SJSA1 (cell line): ENCODE results near the gene SMAD3. TPM values are rescaled to one million over a fixed set of nuclear protein-coding genes. Genes with fewer than 3 reads are reported as not detected.

ENCODE experiments used
- DNase-seq, 2 experiments: peaks; one replicate each; pipeline ENCODE4 v3.0.0-alpha.2; 2015 to 2020; ENCODE audit warnings: low spot score in 2 of 2, low read depth in 1 of 2
- H3K27ac ChIP-seq: fragments of 250-450 bp; sonication (Bioruptor Pico); 2 replicates; pipeline ENCODE4 v1.5.1; 2020; ENCODE audit warnings: mild to moderate bottlenecking, moderate library complexity
- H3K27me3 ChIP-seq: fragments of 250-450 bp; sonication (Bioruptor Pico); replicated peaks from 2 replicates; pipeline ENCODE4 v1.5.1; 2020; ENCODE audit warnings: mild to moderate bottlenecking, moderate library complexity
- H3K36me3 ChIP-seq: fragments of 250-450 bp; sonication (Bioruptor Pico); 2 replicates; pipeline ENCODE4 v1.5.1; 2020; ENCODE audit warnings: mild to moderate bottlenecking
- H3K4me1 ChIP-seq: fragments of 250-450 bp; sonication (Bioruptor Pico); replicated peaks from 2 replicates; pipeline ENCODE4 v1.6.1; 2021; ENCODE audit warnings: mild to moderate bottlenecking
- H3K4me3 ChIP-seq: fragments of 250-450 bp; sonication (Bioruptor Pico); 2 replicates; pipeline ENCODE4 v1.5.1; 2020; ENCODE audit warnings: mild to moderate bottlenecking
- H3K9me3 ChIP-seq: fragments of 250-450 bp; sonication (Bioruptor Pico); replicated peaks from 2 replicates; pipeline ENCODE4 v1.5.1; 2020; ENCODE audit warnings: mild to moderate bottlenecking
- total RNA-seq: library from RNA; depleted of rRNA; stranded (reverse); fragments of >200 nt; shearing (Covaris generic); gene quantifications from 2 replicates; pipeline ENCODE4 v1.2.3, GENCODE V29; 2014

The SMAD3 gene
- total RNA-seq, 1 experiment from 2014 or later: 22.0 TPM

DNA sequence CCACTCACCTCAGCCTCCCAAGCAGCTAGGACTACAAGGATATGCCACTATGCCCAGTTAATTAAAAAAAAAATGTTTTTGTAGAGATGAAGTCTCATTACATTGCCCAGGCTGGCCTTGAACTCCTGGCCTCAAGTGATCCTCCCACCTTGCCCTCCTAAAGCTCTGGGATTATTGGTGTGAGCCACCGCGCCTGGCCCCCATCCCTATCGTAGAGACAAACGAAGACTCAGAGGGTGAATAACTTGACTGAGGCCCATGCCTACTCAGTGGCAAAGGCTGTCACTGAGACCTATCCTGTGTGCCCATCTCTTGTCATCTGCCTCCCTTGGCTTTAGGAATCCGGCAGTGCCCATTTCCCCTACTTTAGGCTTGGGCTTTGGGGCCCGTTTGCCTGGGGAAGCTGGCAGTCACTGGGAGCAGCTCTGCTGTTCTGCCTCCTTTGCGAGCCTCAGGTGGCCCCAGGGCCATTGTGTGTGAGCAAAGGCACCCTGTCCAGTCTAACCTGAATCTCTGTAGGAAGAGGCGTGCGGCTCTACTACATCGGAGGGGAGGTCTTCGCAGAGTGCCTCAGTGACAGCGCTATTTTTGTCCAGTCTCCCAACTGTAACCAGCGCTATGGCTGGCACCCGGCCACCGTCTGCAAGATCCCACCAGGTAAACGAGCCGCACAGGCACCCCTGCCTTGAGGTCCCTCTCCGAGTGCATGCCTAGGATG lies 119.0 kb downstream of the SMAD3 start:
- peak in 1 of 2 experiments; percentile 19 for DNase-seq
- no peak overlapping the region for H3K4me3 ChIP-seq
- no peaks in the 10 kb centered on the region for H3K9me3 ChIP-seq
- H3K36me3 ChIP-seq: peaks cover 80% of the 10 kb centered on the region
- no peaks in the 10 kb centered on the region for H3K27me3 ChIP-seq
- H3K4me1 ChIP-seq: peaks cover 42% of the 10 kb centered on the region
- no peak overlapping the region for H3K27ac ChIP-seq

DNA sequence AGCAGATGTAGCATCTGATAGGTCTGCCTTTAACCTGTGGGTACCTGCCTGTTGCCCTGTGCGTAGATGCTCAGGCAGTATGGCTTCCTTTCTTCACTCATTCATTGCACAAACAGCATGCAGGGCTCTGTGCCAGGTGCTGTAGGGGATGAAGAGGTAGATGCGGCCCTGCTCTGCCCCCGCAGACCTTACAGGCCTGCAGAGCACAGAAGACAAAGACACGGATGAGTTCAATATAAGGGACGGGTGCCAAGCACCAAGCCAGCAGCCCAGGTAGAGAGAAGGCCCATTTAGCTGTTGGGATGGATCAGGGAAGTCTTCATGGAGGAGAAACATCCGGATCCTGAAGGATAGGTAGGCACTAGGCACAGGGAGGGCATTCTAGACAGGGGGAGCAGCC lies 119.6 kb downstream of the SMAD3 start:
- DNase-seq: no peak
- Histone ChIP-seq H3K27me3 (no peaks in the 10 kb centered on the region), H3K9me3 (no peaks in the 10 kb centered on the region), H3K27ac (no peak overlapping the region), H3K4me1 (peaks cover 35% of the 10 kb centered on the region), H3K4me3 (no peak overlapping the region), H3K36me3 (peaks cover 80% of the 10 kb centered on the region)

- no peak overlapping the region for H3K4me3 ChIP-seq
- H3K4me1 ChIP-seq: peaks cover 35% of the 10 kb centered on the region
- H3K36me3 ChIP-seq: peaks cover 80% of the 10 kb centered on the region
- H3K27ac ChIP-seq: no peak overlapping the region
- DNase-seq: no peak
- no peaks in the 10 kb centered on the region for H3K27me3 ChIP-seq
- H3K9me3 ChIP-seq: no peaks in the 10 kb centered on the region
Observed at GRCh38 chr15:67185621-67186225, 120.3 kb downstream of the SMAD3 start.

- no peaks in the 10 kb centered on the region for H3K27me3 ChIP-seq
- H3K36me3 ChIP-seq: peaks cover 83% of the 10 kb centered on the region
- H3K9me3 ChIP-seq: no peaks in the 10 kb centered on the region
- no peak overlapping the region for H3K27ac ChIP-seq
- DNase-seq: no peak
- H3K4me1 ChIP-seq: peaks cover 35% of the 10 kb centered on the region
- H3K4me3 ChIP-seq: no peak overlapping the region
Observed at GRCh38 chr15:67186226-67186649, 120.8 kb downstream of the SMAD3 start.

- H3K4me3 ChIP-seq: no peak overlapping the region
- no peaks in the 10 kb centered on the region for H3K9me3 ChIP-seq
- DNase-seq: no peak
- peaks cover 35% of the 10 kb centered on the region for H3K4me1 ChIP-seq
- peaks cover 86% of the 10 kb centered on the region for H3K36me3 ChIP-seq
- no peak overlapping the region for H3K27ac ChIP-seq
- no peaks in the 10 kb centered on the region for H3K27me3 ChIP-seq
Observed at GRCh38 chr15:67186688-67187087, 121.3 kb downstream of the SMAD3 start.

DNA sequence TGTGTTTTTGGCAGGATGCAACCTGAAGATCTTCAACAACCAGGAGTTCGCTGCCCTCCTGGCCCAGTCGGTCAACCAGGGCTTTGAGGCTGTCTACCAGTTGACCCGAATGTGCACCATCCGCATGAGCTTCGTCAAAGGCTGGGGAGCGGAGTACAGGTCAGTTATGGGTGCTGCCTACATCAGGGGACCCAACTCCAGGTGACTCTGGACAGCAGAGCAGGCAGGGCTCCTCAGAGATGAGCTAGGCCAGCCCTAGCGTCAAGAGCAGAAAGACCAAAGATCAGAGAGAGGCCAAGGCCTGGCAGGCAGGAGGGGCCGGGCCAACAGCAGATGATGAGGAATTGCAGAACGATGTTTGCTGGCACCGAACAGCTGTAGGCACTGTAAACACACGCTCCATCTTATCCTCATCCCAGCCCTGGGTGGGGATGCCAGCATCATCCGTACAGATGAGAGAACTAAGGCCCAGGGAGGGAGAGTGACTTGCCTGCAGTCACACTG lies 122.0 kb downstream of the SMAD3 start:
- DNase-seq: no peak
- H3K4me1 ChIP-seq: peaks cover 35% of the 10 kb centered on the region
- H3K27me3 ChIP-seq: no peaks in the 10 kb centered on the region
- peaks cover 86% of the 10 kb centered on the region for H3K36me3 ChIP-seq
- no peak overlapping the region for H3K27ac ChIP-seq
- no peaks in the 10 kb centered on the region for H3K9me3 ChIP-seq
- no peak overlapping the region for H3K4me3 ChIP-seq

DNA sequence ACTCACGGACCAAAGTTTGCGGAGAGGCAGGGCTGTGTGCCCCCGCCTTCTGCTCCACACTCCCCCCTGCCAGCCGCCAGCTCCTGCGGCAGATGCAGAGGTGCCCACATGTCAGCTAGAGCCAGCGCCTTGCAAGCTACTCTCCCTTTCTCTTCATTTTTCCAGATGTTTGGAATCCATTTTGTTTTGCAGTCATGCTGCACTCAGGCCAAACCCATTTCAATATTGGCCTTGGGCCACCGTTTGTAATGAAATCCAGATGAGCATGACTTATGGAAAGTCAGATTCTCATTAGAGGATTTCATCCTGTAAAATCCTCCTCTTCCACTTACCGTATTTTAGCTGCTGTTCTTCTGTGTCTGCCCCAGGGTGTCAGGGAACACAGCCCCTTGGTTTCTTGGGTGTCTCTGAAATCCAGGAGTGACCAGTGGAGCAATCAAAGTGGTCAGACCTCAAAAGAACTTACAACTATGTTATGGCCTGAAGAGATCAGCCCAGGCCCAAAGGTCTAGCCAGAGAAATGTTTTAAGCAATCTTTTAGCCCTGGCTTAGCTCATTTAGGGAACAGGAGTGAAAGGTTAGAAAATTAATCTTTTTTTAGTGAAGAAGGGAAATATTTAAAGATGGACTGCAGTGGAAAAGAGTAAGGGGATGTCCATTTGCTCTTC lies 123.3 kb downstream of the SMAD3 start:
- H3K27me3 ChIP-seq: no peaks in the 10 kb centered on the region
- peaks cover 27% of the 10 kb centered on the region for H3K4me1 ChIP-seq
- no peak overlapping the region for H3K4me3 ChIP-seq
- peaks cover 90% of the 10 kb centered on the region for H3K36me3 ChIP-seq
- H3K9me3 ChIP-seq: no peaks in the 10 kb centered on the region
- no peak for DNase-seq
- H3K27ac ChIP-seq: peak overlapping the region; percentile 8; the same call in 1 of the 2 replicates

DNA sequence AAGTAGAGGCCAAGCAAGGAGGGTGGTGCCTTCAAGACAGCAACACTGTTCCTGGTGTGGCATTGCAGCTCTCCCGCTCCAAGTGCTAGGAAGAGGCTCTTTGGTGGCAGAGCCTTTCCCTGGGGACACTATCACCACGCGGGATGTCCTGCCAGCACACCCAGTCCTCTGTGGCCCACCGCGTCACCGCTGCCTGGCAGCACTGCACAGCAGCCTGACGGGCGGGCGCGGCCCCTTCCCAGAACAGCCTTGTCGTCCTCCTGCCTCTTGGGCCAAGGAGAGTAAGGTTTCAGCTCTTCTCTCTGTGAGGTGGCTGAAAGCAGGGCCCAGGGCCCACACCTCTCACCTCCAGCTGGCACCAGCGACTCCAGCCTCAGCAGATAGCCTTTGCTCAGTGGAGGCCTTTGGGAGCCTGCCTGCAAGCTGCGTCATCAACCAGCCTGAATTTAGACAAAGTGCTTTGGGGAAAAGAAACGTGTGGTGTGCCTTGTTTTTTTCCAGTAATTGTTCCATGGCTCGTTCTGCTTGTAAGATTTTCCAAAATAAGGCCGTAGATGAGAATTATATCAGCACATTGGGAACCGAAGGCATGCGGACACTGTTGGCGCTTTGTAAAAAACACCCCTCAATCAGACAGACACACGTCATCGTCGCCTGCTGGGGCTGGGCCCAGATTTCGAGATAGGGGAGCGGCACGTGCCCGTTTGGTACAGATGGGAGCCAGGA lies 124.1 kb downstream of the SMAD3 start:
- peaks cover 19% of the 10 kb centered on the region for H3K4me1 ChIP-seq

GRCh38 chr15:67190326-67190725 lies 124.9 kb downstream of the SMAD3 start:
- Histone ChIP-seq H3K36me3 (peaks cover 92% of the 10 kb centered on the region), H3K4me1 (peaks cover 12% of the 10 kb centered on the region), H3K4me3 (no peak overlapping the region), H3K27me3 (no peaks in the 10 kb centered on the region), H3K27ac (no peak overlapping the region), H3K9me3 (no peaks in the 10 kb centered on the region)
- DNase-seq: no peak

More for the DNA sequence above, 124.1 kb downstream of the SMAD3 start:
- H3K27ac ChIP-seq: peak overlapping the region; percentile 8; the same call in 1 of the 2 replicates
- H3K27me3 ChIP-seq: no peaks in the 10 kb centered on the region
- DNase-seq: peak in 1 of 2 experiments; percentile 42
- H3K4me3 ChIP-seq: no peak overlapping the region
- H3K9me3 ChIP-seq: no peaks in the 10 kb centered on the region
- peaks cover 92% of the 10 kb centered on the region for H3K36me3 ChIP-seq

- H3K27ac ChIP-seq: no peak overlapping the region
Observed at GRCh38 chr15:67190813-67191212, 125.4 kb downstream of the SMAD3 start.

GRCh38 chr15:67192185-67192820 lies 126.9 kb downstream of the SMAD3 start:
- Histone ChIP-seq H3K4me3 (no peak overlapping the region), H3K36me3 (peaks cover 80% of the 10 kb centered on the region), H3K4me1 (peaks cover 19% of the 10 kb centered on the region), H3K27ac (no peak overlapping the region), H3K27me3 (no peaks in the 10 kb centered on the region), H3K9me3 (no peaks in the 10 kb centered on the region)
- DNase-seq: no peak

More at GRCh38 chr15:67190813-67191212, 125.4 kb downstream of the SMAD3 start:
- peaks cover 88% of the 10 kb centered on the region for H3K36me3 ChIP-seq
- H3K4me3 ChIP-seq: no peak overlapping the region
- DNase-seq: no peak
- H3K9me3 ChIP-seq: no peaks in the 10 kb centered on the region
- H3K4me1 ChIP-seq: peaks cover 8% of the 10 kb centered on the region
- H3K27me3 ChIP-seq: no peaks in the 10 kb centered on the region

DNA sequence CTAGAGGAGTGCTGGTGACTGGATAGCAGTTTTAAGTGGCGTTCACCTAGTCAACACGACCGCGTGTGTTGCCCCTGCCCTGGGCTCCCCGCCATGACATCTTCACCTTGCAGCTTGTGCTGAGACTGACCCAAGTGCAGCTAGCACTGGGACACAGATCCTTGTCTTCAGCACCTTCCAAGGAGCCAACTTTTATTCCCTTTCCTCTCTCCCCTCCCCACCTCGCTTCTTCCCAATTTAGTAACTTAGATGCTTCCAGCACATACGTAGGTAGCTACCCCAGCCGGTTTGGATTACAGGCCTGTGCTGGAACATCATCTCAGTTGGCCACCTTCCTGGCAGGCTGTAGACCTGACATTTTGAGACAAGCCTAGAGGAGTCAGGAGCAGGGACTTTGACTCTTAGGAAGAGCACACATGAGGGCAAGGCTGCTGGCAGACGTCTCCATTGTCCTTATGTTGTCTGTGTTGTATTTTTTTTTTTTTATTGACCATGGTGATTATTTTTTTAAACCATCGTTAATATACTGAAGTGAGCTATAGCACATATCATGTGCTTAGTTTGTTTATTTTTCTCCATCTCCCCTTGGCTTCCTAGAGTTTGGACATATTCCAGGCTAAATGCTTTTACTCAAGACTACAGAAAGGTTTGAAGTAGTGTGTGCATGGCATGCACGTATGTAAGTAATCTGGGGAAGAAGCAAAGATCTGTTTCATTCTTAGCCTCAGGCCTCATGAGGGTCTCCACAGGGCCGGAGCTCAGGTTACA lies 128.0 kb downstream of the SMAD3 start:
- H3K27ac ChIP-seq: no peak overlapping the region
- no peak for DNase-seq
- H3K4me3 ChIP-seq: no peak overlapping the region
- H3K36me3 ChIP-seq: peaks cover 71% of the 10 kb centered on the region
- H3K27me3 ChIP-seq: no peaks in the 10 kb centered on the region
- no peaks in the 10 kb centered on the region for H3K9me3 ChIP-seq
- peaks cover 17% of the 10 kb centered on the region for H3K4me1 ChIP-seq
